HG02943 (cell line): Measurements from ENCODE around the gene TSN.
"Not testable (repeated sequence)": the region's sequence is repeated elsewhere in the genome, so short reads cannot be mapped to it uniquely, and the experiment has no call there.

Experiments used
- ATAC-seq: cut with Tn5 transposase; IDR thresholded peaks from one replicate; pipeline ENCODE4 v1.9.1; 2021; ENCODE audit warnings: mild to moderate bottlenecking, low read depth, moderate library complexity; ENCODE audit not compliant: unreplicated experiment

Gene TSN

GRCh38 chr2:121755237-121756111 is at the start of gene TSN:
Gene TSN (plus strand): TSS chr2:121755651. CDS start chr2:121755780, 129 bp downstream.
- ATAC-seq: peak; percentile 100

GRCh38 chr2:121705958-121706357 is 49.5 kb upstream of the TSN start:
- ATAC-seq: no peak

- no peak for ATAC-seq
These were observed 48.0 kb upstream of the TSN start for GRCh38 chr2:121707344-121707919.

GRCh38 chr2:121707920-121708361 is 47.5 kb upstream of the TSN start:
- ATAC-seq: no peak

- ATAC-seq: no peak
These were observed 45.5 kb upstream of the TSN start for GRCh38 chr2:121709776-121710469.

- ATAC-seq: no peak
These were observed 44.8 kb upstream of the TSN start for GRCh38 chr2:121710470-121711170.

GRCh38 chr2:121711481-121711880 is 44.0 kb upstream of the TSN start:
- ATAC-seq: not testable (repeated sequence)

GRCh38 chr2:121716126-121716525 is 39.3 kb upstream of the TSN start:
- no peak for ATAC-seq

- no peak for ATAC-seq
These were observed 37.9 kb upstream of the TSN start for GRCh38 chr2:121717529-121717928.

GRCh38 chr2:121721926-121722325 is 33.5 kb upstream of the TSN start:
- ATAC-seq: no peak

- ATAC-seq: no peak
These were observed 33.0 kb upstream of the TSN start for GRCh38 chr2:121722479-121722878.

GRCh38 chr2:121723316-121723715 is 32.1 kb upstream of the TSN start:
- ATAC-seq: no peak

GRCh38 chr2:121727332-121727731 is 28.1 kb upstream of the TSN start:
- no peak for ATAC-seq

GRCh38 chr2:121727950-121728349 is 27.5 kb upstream of the TSN start:
- no peak for ATAC-seq

- no peak for ATAC-seq
These were observed 24.1 kb upstream of the TSN start for GRCh38 chr2:121731366-121731765.

- ATAC-seq: not testable (repeated sequence)
These were observed 20.9 kb upstream of the TSN start for GRCh38 chr2:121734544-121734943.

- ATAC-seq: no peak
These were observed 19.9 kb upstream of the TSN start for GRCh38 chr2:121735518-121736074.

GRCh38 chr2:121736140-121736461 is 19.4 kb upstream of the TSN start:
- no peak for ATAC-seq

GRCh38 chr2:121736462-121737336 is 18.8 kb upstream of the TSN start, which contains the start of gene NIFK:
Gene NIFK (minus strand): TSS chr2:121736875. CDS start chr2:121736850, 25 bp downstream.
- ATAC-seq: peak; percentile 94
